Right cardiac atrium (tissue), 5 donors: Measurements from ENCODE around the gene LCE3D. TPM values are rescaled to one million over a fixed set of nuclear protein-coding genes. Genes with fewer than 3 reads are reported as not detected.
"Not testable (repeated sequence)": the region's sequence is repeated elsewhere in the genome, so short reads cannot be mapped to it uniquely, and the experiment has no call there.

Experiments used
- ATAC-seq, 2 donors: fragments of 200-7000 bp; cut with Tn5 transposase; one replicate each; pipeline versions ENCODE4 v1.8.0 to v1.9.1; 2020; ENCODE audit warnings: moderate library complexity in 2 of 2, mild to moderate bottlenecking in 1 of 2
- DNase-seq, 3 donors: peaks; one replicate each; pipeline ENCODE4 v3.0.0-alpha.2; 2020
- H3K27ac ChIP-seq: one replicate; pipeline ENCODE4 v1.5.1; 2013; ENCODE audit warnings: mild to moderate bottlenecking, low read length, control low read depth, moderate library complexity
- H3K27me3 ChIP-seq: one replicate; pipeline ENCODE4 v1.6.1; 2013; ENCODE audit not compliant: control insufficient read depth, insufficient read depth
- H3K4me1 ChIP-seq: one replicate; pipeline ENCODE4 v1.6.1; 2013; ENCODE audit warnings: low read length; ENCODE audit not compliant: control insufficient read depth, insufficient read depth
- H3K4me3 ChIP-seq: one replicate; pipeline ENCODE4 v1.5.1; 2013; ENCODE audit warnings: low read length, control low read depth
- H3K9me3 ChIP-seq: one replicate; pipeline ENCODE4 v1.6.1; 2013; ENCODE audit warnings: low read length; ENCODE audit not compliant: control insufficient read depth
- WGBS: extraction: QIAGEN DNeasy Blood & Tissue Kit; methylation state at CpG from one replicate; pipeline ENCODE4 v1.1.7; 2013; 5-methylcytosine and 5-hydroxymethylcytosine counted together
- intact Hi-C, 4 donors: fragments of 100-400 bp; cut with DNase I; formaldehyde crosslinking; loops; one replicate each; pipeline versions ENCODE4 v1.11.0 to v1.14.0; 2022 to 2023
- polyA plus RNA-seq: library from polyadenylated mRNA; stranded (reverse); fragments of 200-250 nt; gene quantifications from one replicate; pipeline ENCODE4 v1.2.3, GENCODE V29; 2013
- total RNA-seq, 4 donors: library from RNA; stranded (reverse); fragmentation: NEBNext Ultra II Directional; extraction: Animal tissue kit (Norgen Biotek cat#: 25700); gene quantifications; one replicate each; pipeline ENCODE4 v1.2.1, GENCODE V29; 2021
- donor health status: healthy with polysubstance abuse.
- donor health status: DM: no; HTN: yes; CAD: no.
- donor health status: DM: no; HTN: no; CAD: no.
- donor health status: DM: no; HTN: yes; CAD: no; lungs with severe emphysema.
- donor health status: DM: yes; HTN: yes; CAD: no.

Gene LCE3D
- total and polyA plus RNA-seq, 5 donors, result not detected

- no peaks in the 10 kb centered on the region for H3K9me3 ChIP-seq
- no peak overlapping the region for H3K27ac ChIP-seq
- no peak overlapping the region for H3K4me3 ChIP-seq
- WGBS, result 84% methylated on average over 2 of the region's 2 CpGs
- DNase-seq (no peak), ATAC-seq (no peak)
- no peaks in the 10 kb centered on the region for H3K27me3 ChIP-seq
- H3K4me1 ChIP-seq, result no peaks in the 10 kb centered on the region
- intact Hi-C loops, result loop anchor here in 1 of 4 donors (10.0 kb wide), 1 partner anchor 48 kb away; the partner anchor contains the start of gene LCE3A
Measured at GRCh38 chr1:152577168-152577567, 3.1 kb downstream of the LCE3D start.

GRCh38 chr1:152566681-152567080 is 13.6 kb downstream of the LCE3D start, which contains the start of gene LCE3E:
Gene LCE3E, minus strand, starts transcription at chr1:152566780. Its CDS starts 572 bp downstream, at chr1:152566208.
- ATAC-seq (no peak), DNase-seq (no peak)
- no peaks in the 10 kb centered on the region for H3K27me3 ChIP-seq
- no peak within 1 kb of the TSS for H3K4me3 ChIP-seq
- H3K4me1 ChIP-seq, result no peaks in the 10 kb centered on the region
- intact Hi-C loops, result no loop called here
- peaks cover 1% of the 10 kb centered on the region for H3K9me3 ChIP-seq
- no peak within 1 kb of the TSS for H3K27ac ChIP-seq
- 53% methylated on average over 1 of the region's 1 CpG for WGBS

- no peak overlapping the region for H3K4me3 ChIP-seq
- H3K4me1 ChIP-seq, result no peaks in the 10 kb centered on the region
- H3K27me3 ChIP-seq, result no peaks in the 10 kb centered on the region
- no peaks in the 10 kb centered on the region for H3K9me3 ChIP-seq
- H3K27ac ChIP-seq, result no peak overlapping the region
- ATAC-seq (no peak), DNase-seq (no peak)
- 79% methylated on average over 14 of the region's 14 CpGs for WGBS
- intact Hi-C loops, result no loop called here
Measured at GRCh38 chr1:152565535-152566215, 14.6 kb downstream of the LCE3D start.

GRCh38 chr1:152565115-152565514 is 15.2 kb downstream of the LCE3D start:
- no peaks in the 10 kb centered on the region for H3K9me3 ChIP-seq
- intact Hi-C loops, result no loop called here
- ATAC-seq, result no peak
- 54% methylated on average over 2 of the region's 2 CpGs for WGBS
- H3K4me3 ChIP-seq, result no peak overlapping the region
- H3K27me3 ChIP-seq, result no peaks in the 10 kb centered on the region
- DNase-seq, result no peak
- no peaks in the 10 kb centered on the region for H3K4me1 ChIP-seq
- no peak overlapping the region for H3K27ac ChIP-seq

- H3K27me3 ChIP-seq, H3K4me1 ChIP-seq, intact Hi-C loops, H3K9me3 ChIP-seq, H3K4me3 ChIP-seq, DNase-seq, ATAC-seq, H3K27ac ChIP-seq: not testable (repeated sequence)
- no CpG with 5 or more reads among the region's 1 CpG for WGBS
Measured at GRCh38 chr1:152548358-152548757, 32.0 kb downstream of the LCE3D start.

- Histone ChIP-seq H3K27me3 (no peaks in the 10 kb centered on the region), H3K4me1 (no peaks in the 10 kb centered on the region), H3K27ac (no peak overlapping the region), H3K9me3 (no peaks in the 10 kb centered on the region), H3K4me3 (no peak overlapping the region)
- no peak for ATAC-seq
- DNase-seq, result no peak
- intact Hi-C loops, result no loop called here
- WGBS, result 53% methylated on average over 1 of the region's 1 CpG
Measured at GRCh38 chr1:152546704-152547103, 33.6 kb downstream of the LCE3D start.

- H3K4me1 ChIP-seq, result no peaks in the 10 kb centered on the region
- H3K9me3 ChIP-seq, result no peaks in the 10 kb centered on the region
- ATAC-seq (no peak), DNase-seq (no peak)
- intact Hi-C loops, result no loop called here
- no peaks in the 10 kb centered on the region for H3K27me3 ChIP-seq
- H3K27ac ChIP-seq, result no peak overlapping the region
- WGBS, result 38% methylated on average over 4 of the region's 4 CpGs
- H3K4me3 ChIP-seq, result no peak overlapping the region
Measured at GRCh38 chr1:152543820-152544219, 36.5 kb downstream of the LCE3D start.

- 64% methylated on average over 2 of the region's 2 CpGs for WGBS
- Histone ChIP-seq H3K4me1 (no peaks in the 10 kb centered on the region), H3K27ac (no peak overlapping the region), H3K4me3 (no peak overlapping the region), H3K9me3 (no peaks in the 10 kb centered on the region), H3K27me3 (no peaks in the 10 kb centered on the region)
- intact Hi-C loops, result no loop called here
- ATAC-seq, result no peak
- DNase-seq, result no peak
Measured at GRCh38 chr1:152539901-152540300, 40.4 kb downstream of the LCE3D start.

GRCh38 chr1:152537496-152537895 is 42.8 kb downstream of the LCE3D start:
- Histone ChIP-seq H3K4me3 (no peak overlapping the region), H3K27me3 (no peaks in the 10 kb centered on the region)
- 22% methylated on average over 4 of the region's 4 CpGs for WGBS

GRCh38 chr1:152535774-152536173 is 44.5 kb downstream of the LCE3D start:
- H3K9me3 ChIP-seq, result no peaks in the 10 kb centered on the region
- no peaks in the 10 kb centered on the region for H3K4me1 ChIP-seq
- ATAC-seq (no peak), DNase-seq (no peak)
- H3K27me3 ChIP-seq, result no peaks in the 10 kb centered on the region
- H3K27ac ChIP-seq, result no peak overlapping the region
- intact Hi-C loops, result no loop called here
- H3K4me3 ChIP-seq, result no peak overlapping the region
- 67% methylated on average over 3 of the region's 3 CpGs for WGBS

More at GRCh38 chr1:152537496-152537895, 42.8 kb downstream of the LCE3D start:
- ATAC-seq (no peak), DNase-seq (no peak)
- no peak overlapping the region for H3K27ac ChIP-seq
- H3K4me1 ChIP-seq, result no peaks in the 10 kb centered on the region
- no peaks in the 10 kb centered on the region for H3K9me3 ChIP-seq
- intact Hi-C loops, result no loop called here

GRCh38 chr1:152533327-152533938 is 46.9 kb downstream of the LCE3D start:
- WGBS, result 22% methylated on average over 7 of the region's 7 CpGs
- intact Hi-C loops, result no loop called here
- ATAC-seq, result no peak

More at GRCh38 chr1:152533327-152533938, 46.9 kb downstream of the LCE3D start:
- no peaks in the 10 kb centered on the region for H3K9me3 ChIP-seq
- no peak for DNase-seq
- no peak overlapping the region for H3K4me3 ChIP-seq
- H3K27me3 ChIP-seq, result no peaks in the 10 kb centered on the region
- H3K4me1 ChIP-seq, result no peaks in the 10 kb centered on the region
- H3K27ac ChIP-seq, result no peak overlapping the region
